ENCODE measurements around the gene PAIP2.
"Not testable (repeated sequence)": the region's sequence is repeated elsewhere in the genome, so short reads cannot be mapped to it uniquely, and the experiment has no call there.

GRCh38 chr5:139347863-139348262, 6.2 kb downstream of the PAIP2 start:
- TF ChIP-seq CTCF, POLR2A (IDR thresholded peaks at IDR 0.05): not testable (repeated sequence)

All from prostate gland (tissue), 2 donors.